ENCODE data around the gene TTI1.
"Not testable (repeated sequence)": the region's sequence is repeated elsewhere in the genome, so short reads cannot be mapped to it uniquely, and the experiment has no call there.

TTI1 gene

DNA sequence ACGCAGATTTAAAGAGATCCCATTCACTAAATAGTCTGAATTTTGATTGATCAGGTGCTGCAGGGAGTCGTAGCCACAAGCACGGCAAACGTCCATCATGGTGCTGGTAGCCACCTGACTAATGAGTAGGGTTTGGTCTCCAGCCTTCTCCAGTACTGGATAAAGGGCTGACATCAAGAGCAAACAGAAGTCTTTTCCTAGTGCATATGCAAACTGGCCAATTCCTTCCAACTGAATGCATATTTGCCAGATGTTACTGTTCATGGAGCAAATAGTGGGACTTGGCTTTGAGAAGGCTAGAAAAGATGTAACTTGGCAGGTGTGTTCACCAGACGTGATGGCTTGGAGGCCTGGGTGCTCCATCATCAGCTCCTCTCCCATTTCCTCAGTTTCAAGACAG lies 21.6 kb downstream of the TTI1 start:
- H3K4me3 ChIP-seq (ENCODE audit: extremely low read depth, insufficient read depth, low read length, poor library complexity, severe bottlenecking): no peak overlapping the region
- WGBS, 2 experiments (ENCODE audit: insufficient coverage in 2 of 2): 93 to 97% methylated on average over 4 to 5 of the region's 5 CpGs
- H3K36me3 ChIP-seq (ENCODE audit: control insufficient read depth, insufficient read depth, low read length): peaks cover 69% of the 10 kb centered on the region
- H3K27ac ChIP-seq (ENCODE audit: low read depth, low read length, severe bottlenecking): no peak overlapping the region
- no peaks in the 10 kb centered on the region for H3K9me3 ChIP-seq (ENCODE audit: control insufficient read depth, low read length)
- H3K4me1 ChIP-seq (ENCODE audit: control insufficient read depth, insufficient read depth, low read length, poor library complexity, severe bottlenecking): no peaks in the 10 kb centered on the region

DNA sequence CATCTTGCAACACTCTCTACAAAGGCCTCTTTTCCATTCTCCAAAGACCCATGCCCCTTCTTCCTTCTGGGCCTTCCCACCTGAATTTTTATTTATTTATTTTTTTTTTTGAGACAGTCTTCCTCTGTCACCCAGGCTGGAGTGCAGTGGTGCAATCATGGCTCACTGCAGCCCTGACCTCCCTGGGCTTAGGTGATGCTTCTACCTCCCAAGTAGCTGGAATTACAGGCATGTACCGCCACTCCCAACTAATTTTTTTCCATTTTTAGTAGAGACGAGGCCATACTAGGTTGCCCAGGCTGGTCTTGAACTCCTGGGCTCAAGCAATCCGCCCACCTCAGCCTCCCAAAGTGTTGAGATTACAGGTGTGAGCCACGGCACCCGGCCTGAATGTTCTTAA lies 23.8 kb downstream of the TTI1 start:
- H3K4me1 ChIP-seq (ENCODE audit: control insufficient read depth, insufficient read depth, low read length, poor library complexity, severe bottlenecking); H3K27ac ChIP-seq (ENCODE audit: low read depth, low read length, severe bottlenecking); H3K9me3 ChIP-seq (ENCODE audit: control insufficient read depth, low read length); H3K4me3 ChIP-seq (ENCODE audit: extremely low read depth, insufficient read depth, low read length, poor library complexity, severe bottlenecking): not testable (repeated sequence)
- peaks cover 55% of the 10 kb centered on the region for H3K36me3 ChIP-seq (ENCODE audit: control insufficient read depth, insufficient read depth, low read length)
- WGBS, 2 experiments (ENCODE audit: insufficient coverage in 2 of 2): 100% methylated on average over 3 to 5 of the region's 5 CpGs

DNA sequence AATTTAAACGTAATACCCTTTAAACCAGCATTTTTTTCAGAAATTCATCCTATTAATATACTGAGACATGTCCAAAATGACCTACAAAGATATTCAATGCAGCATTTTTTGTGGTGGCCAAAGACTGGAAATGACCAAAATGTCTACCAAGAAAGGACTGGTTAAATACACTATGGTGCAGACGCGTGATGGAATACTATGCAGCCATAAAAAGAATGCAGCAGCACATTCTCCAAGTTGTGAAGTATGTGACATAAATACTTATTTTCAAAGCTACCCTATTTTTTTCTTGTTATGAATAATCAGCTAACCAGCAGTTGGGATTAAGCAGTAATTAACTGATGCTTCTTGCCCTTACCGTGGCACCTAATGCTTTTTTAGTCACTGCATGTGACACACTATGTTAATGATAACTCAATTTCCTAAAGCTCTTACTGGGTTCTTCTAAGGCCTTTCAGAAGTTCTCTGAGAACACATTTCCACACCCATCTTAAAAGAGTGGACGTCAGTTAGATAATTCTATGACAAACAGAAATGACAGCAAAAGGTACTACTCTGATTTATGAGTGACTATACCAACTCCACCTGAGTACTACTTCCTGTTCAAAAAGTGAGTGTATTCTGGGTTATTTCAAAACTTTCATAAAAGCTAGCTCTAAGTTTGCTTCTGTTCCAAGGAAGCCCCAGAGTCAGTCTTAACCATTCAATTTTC lies 24.9 kb downstream of the TTI1 start:
- Histone ChIP-seq H3K9me3 (ENCODE audit: control insufficient read depth, low read length) (no peaks in the 10 kb centered on the region), H3K4me1 (ENCODE audit: control insufficient read depth, insufficient read depth, low read length, poor library complexity, severe bottlenecking) (peaks cover 10% of the 10 kb centered on the region), H3K27ac (ENCODE audit: low read depth, low read length, severe bottlenecking) (no peak overlapping the region), H3K36me3 (ENCODE audit: control insufficient read depth, insufficient read depth, low read length) (peaks cover 58% of the 10 kb centered on the region), H3K4me3 (ENCODE audit: extremely low read depth, insufficient read depth, low read length, poor library complexity, severe bottlenecking) (no peak overlapping the region)
- WGBS, 2 experiments (ENCODE audit: insufficient coverage in 2 of 2): 87 to 100% methylated on average over 2 to 3 of the region's 5 CpGs

DNA sequence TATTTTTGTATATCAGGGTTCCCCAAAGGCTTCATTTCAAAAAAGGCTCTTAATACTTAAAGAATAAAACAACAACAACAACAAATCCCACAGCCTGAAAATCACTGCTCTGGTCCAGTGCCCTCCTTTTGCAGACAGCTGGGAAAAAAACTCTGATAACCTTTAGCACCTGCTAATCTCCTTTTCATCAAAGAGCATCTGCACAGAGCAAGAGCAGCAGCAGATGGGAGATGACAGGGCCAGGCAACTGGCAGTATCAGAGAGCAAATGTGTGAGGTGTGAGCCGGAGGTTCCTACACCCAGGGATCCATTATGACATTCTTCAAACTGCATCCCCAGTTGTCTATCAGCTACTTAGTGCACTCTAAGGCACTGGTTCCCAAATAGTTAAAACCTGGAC lies 25.7 kb downstream of the TTI1 start:
- H3K4me3 ChIP-seq (ENCODE audit: extremely low read depth, insufficient read depth, low read length, poor library complexity, severe bottlenecking): no peak overlapping the region
- H3K4me1 ChIP-seq (ENCODE audit: control insufficient read depth, insufficient read depth, low read length, poor library complexity, severe bottlenecking): peaks cover 10% of the 10 kb centered on the region
- H3K27ac ChIP-seq (ENCODE audit: low read depth, low read length, severe bottlenecking): no peak overlapping the region
- peaks cover 56% of the 10 kb centered on the region for H3K36me3 ChIP-seq (ENCODE audit: control insufficient read depth, insufficient read depth, low read length)
- WGBS, 2 experiments (ENCODE audit: insufficient coverage in 2 of 2): 75% methylated on average over 1 of the region's 1 CpG; no CpG with 5 or more reads in 1 of the 2 experiments
- H3K9me3 ChIP-seq (ENCODE audit: control insufficient read depth, low read length): no peaks in the 10 kb centered on the region

DNA sequence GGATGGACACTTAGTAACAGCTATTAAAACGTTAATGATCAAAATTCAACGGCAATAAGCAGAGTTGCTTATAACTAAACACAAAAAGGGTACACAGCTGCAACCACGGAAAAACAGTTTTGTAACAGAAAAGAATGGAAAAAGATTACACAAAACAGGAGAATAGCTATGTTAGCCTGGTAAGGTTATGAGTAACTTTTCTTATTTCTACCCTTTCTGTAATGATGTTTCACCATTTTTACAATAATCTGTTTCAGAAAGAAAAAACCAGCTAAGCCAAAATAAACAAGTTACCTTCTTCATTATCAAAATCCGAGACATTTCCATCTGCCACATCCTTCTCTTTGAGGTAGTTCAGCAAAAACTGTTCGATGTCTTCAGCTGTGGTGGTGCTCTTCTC lies 27.4 kb downstream of the TTI1 start:
- H3K4me1 ChIP-seq (ENCODE audit: control insufficient read depth, insufficient read depth, low read length, poor library complexity, severe bottlenecking): peaks cover 24% of the 10 kb centered on the region
- WGBS, 2 experiments (ENCODE audit: insufficient coverage in 2 of 2): 90 to 95% methylated on average over 2 of the region's 5 CpGs

DNA sequence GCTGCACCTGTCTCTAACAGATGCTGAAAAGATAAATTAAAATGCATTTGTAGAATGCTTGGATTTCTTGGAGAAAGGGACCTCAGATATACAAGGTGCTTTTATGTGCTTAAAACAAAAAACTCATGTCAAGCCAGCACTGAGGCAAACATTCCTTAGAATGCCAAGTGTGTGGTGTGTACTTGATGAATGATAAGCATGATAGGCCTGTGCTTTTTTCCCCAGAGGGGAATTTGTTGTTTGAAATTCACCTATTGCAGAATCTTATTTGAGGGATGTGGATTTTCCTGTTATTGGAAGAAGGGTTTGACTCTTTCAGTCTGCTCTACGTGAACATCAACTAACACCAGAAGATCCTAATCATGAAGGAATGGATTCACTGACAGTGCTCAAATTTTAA lies 28.8 kb downstream of the TTI1 start:
- WGBS, 2 experiments (ENCODE audit: insufficient coverage in 2 of 2): no CpG with 5 or more reads among the region's 1 CpG
- Histone ChIP-seq H3K4me1 (ENCODE audit: control insufficient read depth, insufficient read depth, low read length, poor library complexity, severe bottlenecking) (peaks cover 26% of the 10 kb centered on the region), H3K4me3 (ENCODE audit: extremely low read depth, insufficient read depth, low read length, poor library complexity, severe bottlenecking) (no peak overlapping the region), H3K9me3 (ENCODE audit: control insufficient read depth, low read length) (no peaks in the 10 kb centered on the region), H3K27ac (ENCODE audit: low read depth, low read length, severe bottlenecking) (no peak overlapping the region), H3K36me3 (ENCODE audit: control insufficient read depth, insufficient read depth, low read length) (peaks cover 61% of the 10 kb centered on the region)

More for the DNA sequence above, 27.4 kb downstream of the TTI1 start:
- H3K36me3 ChIP-seq (ENCODE audit: control insufficient read depth, insufficient read depth, low read length): peaks cover 55% of the 10 kb centered on the region
- H3K27ac ChIP-seq (ENCODE audit: low read depth, low read length, severe bottlenecking): no peak overlapping the region
- H3K4me3 ChIP-seq (ENCODE audit: extremely low read depth, insufficient read depth, low read length, poor library complexity, severe bottlenecking): no peak overlapping the region
- no peaks in the 10 kb centered on the region for H3K9me3 ChIP-seq (ENCODE audit: control insufficient read depth, low read length)

DNA sequence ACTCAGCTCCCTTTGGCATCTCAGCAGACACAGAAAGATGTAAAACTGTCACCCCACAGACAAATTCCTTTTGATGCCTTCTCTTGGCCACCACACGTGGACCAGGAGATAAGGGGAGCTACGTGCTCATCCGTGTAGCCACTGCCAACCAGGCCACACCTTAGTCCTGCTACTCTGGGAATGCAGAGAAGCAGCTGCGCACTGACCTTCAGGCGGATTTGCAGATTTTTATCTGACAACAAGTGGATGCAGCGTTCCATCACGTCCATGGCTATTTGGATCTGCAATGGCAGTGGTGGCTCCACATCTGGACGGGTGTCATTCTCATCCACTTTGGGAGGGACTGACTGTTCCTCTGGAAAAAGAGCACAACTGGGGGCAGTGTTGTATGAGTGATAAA lies 30.8 kb downstream of the TTI1 start:
- Histone ChIP-seq H3K27ac (ENCODE audit: low read depth, low read length, severe bottlenecking) (no peak overlapping the region), H3K9me3 (ENCODE audit: control insufficient read depth, low read length) (no peaks in the 10 kb centered on the region), H3K4me1 (ENCODE audit: control insufficient read depth, insufficient read depth, low read length, poor library complexity, severe bottlenecking) (peaks cover 26% of the 10 kb centered on the region), H3K36me3 (ENCODE audit: control insufficient read depth, insufficient read depth, low read length) (peaks cover 69% of the 10 kb centered on the region), H3K4me3 (ENCODE audit: extremely low read depth, insufficient read depth, low read length, poor library complexity, severe bottlenecking) (no peak overlapping the region)
- 95 to 96% methylated on average over 7 to 8 of the region's 8 CpGs for WGBS, 2 experiments (ENCODE audit: insufficient coverage in 2 of 2)

DNA sequence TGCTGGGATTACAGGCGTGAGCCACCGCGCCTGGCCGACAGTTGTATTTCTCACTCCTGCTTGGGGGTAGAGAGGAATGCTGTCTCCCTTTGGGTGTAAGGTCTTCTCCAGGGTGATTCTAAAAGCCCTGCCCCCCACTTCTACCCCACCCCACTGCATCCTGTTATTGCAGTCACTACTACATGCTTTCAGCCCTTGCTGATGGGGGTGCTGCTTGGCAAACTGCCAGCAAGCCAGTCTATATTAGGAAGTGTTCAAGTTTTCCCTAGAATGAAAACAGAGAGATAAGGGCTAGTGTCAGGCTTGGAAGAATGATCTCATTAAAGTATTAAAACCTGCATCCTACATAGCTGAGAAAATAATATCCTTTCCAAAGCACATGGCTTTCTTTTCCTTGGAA lies 31.3 kb downstream of the TTI1 start:
- peaks cover 73% of the 10 kb centered on the region for H3K36me3 ChIP-seq (ENCODE audit: control insufficient read depth, insufficient read depth, low read length)
- 100% methylated on average over 1 of the region's 4 CpGs; no CpG with 5 or more reads in 1 of the 2 experiments for WGBS, 2 experiments (ENCODE audit: insufficient coverage in 2 of 2)

DNA sequence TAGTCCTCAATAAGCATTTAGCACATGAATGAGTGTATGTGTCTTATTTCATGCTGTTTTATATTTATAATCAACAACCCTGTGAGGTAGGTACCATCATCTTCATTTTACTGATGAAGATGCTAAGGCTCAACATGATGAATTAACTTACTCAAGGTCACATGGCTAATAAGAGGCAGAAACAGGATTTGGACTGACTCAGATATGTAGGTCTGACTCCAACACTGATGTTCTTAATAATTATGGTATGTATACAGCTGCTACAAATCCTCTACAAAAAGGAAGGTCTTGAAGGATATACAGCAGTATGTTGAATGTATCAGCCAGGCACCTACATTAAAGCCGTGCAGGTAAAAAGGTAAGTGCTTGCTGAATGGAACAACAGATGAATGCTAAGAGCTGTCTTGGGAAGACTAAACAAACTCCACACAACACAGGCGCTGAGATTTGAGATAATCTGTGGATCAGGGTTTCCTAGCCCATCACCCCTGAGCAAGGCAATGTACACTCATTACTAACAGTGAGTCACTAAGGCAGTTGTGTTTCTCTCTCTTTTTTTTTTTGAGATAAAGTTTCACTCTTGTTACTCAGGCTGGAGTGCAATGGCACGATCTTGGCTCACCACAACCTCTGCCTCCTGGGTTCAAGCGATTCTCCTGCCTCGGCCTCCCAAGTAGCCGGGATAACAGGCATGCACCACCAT lies 31.9 kb downstream of the TTI1 start:
- H3K27ac ChIP-seq (ENCODE audit: low read depth, low read length, severe bottlenecking): peak overlapping the region; percentile 36
- peaks cover 80% of the 10 kb centered on the region for H3K36me3 ChIP-seq (ENCODE audit: control insufficient read depth, insufficient read depth, low read length)
- no peaks in the 10 kb centered on the region for H3K9me3 ChIP-seq (ENCODE audit: control insufficient read depth, low read length)
- WGBS, 2 experiments (ENCODE audit: insufficient coverage in 2 of 2): 83% methylated on average over 1 of the region's 6 CpGs; no CpG with 5 or more reads in 1 of the 2 experiments
- H3K4me1 ChIP-seq (ENCODE audit: control insufficient read depth, insufficient read depth, low read length, poor library complexity, severe bottlenecking): peaks cover 26% of the 10 kb centered on the region
- no peak overlapping the region for H3K4me3 ChIP-seq (ENCODE audit: extremely low read depth, insufficient read depth, low read length, poor library complexity, severe bottlenecking)

More for the DNA sequence above, 31.3 kb downstream of the TTI1 start:
- peaks cover 26% of the 10 kb centered on the region for H3K4me1 ChIP-seq (ENCODE audit: control insufficient read depth, insufficient read depth, low read length, poor library complexity, severe bottlenecking)
- H3K27ac ChIP-seq (ENCODE audit: low read depth, low read length, severe bottlenecking): peak overlapping the region; percentile 36
- no peaks in the 10 kb centered on the region for H3K9me3 ChIP-seq (ENCODE audit: control insufficient read depth, low read length)
- no peak overlapping the region for H3K4me3 ChIP-seq (ENCODE audit: extremely low read depth, insufficient read depth, low read length, poor library complexity, severe bottlenecking)

DNA sequence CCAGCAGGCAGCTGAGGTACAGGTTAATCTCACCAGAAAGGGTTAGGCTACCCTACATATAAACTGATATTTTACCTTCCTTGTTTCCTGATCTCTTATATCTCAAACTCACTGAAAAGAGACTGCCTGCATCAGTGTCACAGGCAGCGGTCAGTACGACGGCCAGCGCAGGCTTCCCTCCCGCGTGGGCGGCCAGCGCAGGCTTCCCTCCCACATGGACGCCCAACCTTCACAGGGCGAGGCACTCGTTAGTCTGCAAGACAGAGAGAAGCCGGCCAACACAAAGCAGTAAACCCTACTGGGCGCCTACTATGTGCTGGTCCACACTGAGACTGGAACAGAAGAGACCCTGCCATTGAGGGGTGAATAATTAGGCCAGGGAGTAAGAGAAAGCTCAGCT lies 33.0 kb downstream of the TTI1 start:
- Histone ChIP-seq H3K4me3 (ENCODE audit: extremely low read depth, insufficient read depth, low read length, poor library complexity, severe bottlenecking) (no peak overlapping the region), H3K9me3 (ENCODE audit: control insufficient read depth, low read length) (no peaks in the 10 kb centered on the region), H3K4me1 (ENCODE audit: control insufficient read depth, insufficient read depth, low read length, poor library complexity, severe bottlenecking) (peaks cover 24% of the 10 kb centered on the region), H3K36me3 (ENCODE audit: control insufficient read depth, insufficient read depth, low read length) (peaks cover 90% of the 10 kb centered on the region), H3K27ac (ENCODE audit: low read depth, low read length, severe bottlenecking) (no peak overlapping the region)
- WGBS, 2 experiments (ENCODE audit: insufficient coverage in 2 of 2): 91 to 98% methylated on average over 13 of the region's 13 CpGs

Measured in mesodermal cell (in vitro differentiated cells).